ENCODE data around the gene SARS1.
A peak's percentile ranks its signal among the peaks of the same experiment; 100 is the strongest.
"Not testable (repeated sequence)": the region's sequence is repeated elsewhere in the genome, so short reads cannot be mapped to it uniquely, and the experiment has no call there.

SARS1 gene

DNA sequence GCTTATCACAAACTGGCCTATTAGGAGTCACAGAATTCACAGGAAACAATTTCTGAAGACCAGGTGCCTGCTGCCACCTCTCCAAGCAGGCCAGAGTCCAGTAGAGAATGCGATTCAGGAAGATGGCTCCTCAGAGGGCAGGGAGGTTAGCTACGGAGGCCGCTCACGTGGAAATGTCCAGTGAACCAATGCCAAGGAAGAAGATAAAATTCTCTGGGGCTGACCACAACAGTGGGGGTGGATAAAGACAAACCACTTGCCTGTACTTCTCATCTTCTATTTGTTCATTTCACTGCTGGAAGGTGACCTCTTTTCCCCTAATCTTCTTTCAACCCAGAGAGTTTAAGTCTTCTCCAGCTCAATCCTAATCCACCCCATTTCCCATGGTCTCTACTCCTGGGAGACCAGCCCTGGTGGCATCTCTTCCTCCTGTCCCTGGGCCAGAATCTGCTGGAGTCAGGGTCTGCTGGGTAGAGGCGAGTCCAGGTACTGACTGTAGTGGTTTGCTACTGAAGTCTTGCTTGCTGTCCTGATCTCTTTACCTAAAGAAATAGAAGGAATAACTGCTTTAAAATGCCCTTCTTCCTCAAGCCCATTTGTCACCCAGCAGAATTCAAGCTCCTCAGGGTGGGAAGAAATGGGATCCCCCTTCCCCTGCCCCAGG is 66.0 kb downstream of the SARS1 start:
- DNase-seq = no peak

DNA sequence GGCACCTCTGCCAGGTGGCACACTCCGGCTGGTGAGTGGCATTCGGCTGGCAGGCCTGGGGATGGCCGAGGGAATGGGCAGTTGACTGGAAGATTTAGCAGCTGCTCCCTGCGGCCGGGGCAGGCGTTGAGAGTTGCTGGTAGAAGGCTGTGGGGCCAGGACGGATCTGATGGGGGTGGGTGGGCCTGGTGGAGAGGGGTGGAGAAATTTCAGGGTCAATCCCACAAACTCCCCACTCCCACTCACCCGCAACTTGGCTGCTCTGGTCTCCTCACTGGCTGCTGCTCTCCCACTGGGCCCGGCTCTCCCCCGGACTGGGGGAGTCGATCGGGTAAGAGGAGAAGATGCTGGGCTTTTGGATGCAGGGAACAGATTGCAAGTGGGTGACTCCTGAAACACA is 67.1 kb downstream of the SARS1 start:
- no peak for DNase-seq

- DNase-seq = no peak
These were observed 68.2 kb downstream of the SARS1 start for GRCh38 chr1:109281680-109282496.

GRCh38 chr1:109282497-109282951 is 68.8 kb downstream of the SARS1 start:
- no peak for DNase-seq

DNA sequence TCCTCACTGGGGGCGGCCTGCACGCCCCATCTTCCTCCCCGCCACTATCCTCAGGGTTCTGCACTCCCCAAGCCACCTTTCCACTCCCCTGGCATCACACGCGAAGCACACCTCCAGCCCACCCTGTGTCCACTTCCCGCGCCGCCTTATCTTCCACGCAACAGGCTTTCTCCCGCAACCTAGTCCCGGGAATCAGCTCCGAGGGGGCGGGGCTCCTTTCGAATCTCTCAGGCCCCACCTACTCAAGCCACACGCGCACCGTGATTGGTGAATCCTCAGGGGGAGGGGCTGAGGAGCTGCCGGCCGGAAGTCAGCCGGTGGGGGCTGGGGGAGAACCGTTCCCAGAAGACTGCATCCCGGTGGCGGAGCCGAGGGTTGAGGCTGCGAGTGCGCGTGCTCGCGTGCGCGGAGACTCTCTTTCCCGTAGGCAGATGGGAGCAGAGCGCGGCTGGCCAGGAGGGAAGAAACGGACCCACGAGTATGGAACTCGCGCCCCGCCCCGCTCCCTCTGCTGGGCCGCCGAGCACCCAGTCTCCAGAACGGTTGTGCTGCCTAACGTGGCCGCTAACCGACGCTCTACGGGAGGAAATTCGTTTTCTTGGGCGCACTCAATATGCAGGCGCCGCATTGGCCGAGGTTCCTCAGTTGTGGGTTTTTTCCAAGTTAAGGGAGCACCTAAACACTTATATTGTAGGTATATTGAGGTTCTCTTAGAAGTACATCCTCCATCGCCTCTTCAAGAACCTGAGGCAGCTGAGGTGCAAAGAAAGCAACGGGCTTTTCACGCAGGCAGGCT is 69.4 kb downstream of the SARS1 start, which contains the start of gene PSRC1:
TSS of gene PSRC1 (minus strand) at position 194 of the 796 bp plus-strand sequence.
- DNase-seq = peak; percentile 87

- DNase-seq = no peak
These were observed 70.3 kb downstream of the SARS1 start for GRCh38 chr1:109283748-109284600.

GRCh38 chr1:109286762-109287161 is 73.0 kb downstream of the SARS1 start:
- DNase-seq = not testable (repeated sequence)

Measured in NCI-H1048 (cell line).